Fibroblast of the aortic adventitia (primary cell): ENCODE measurements around the gene SLC25A33. TPM values are rescaled to one million over a fixed set of nuclear protein-coding genes. Genes with fewer than 3 reads are reported as not detected.
"Not testable (repeated sequence)": the region's sequence is repeated elsewhere in the genome, so short reads cannot be mapped to it uniquely, and the experiment has no call there.

ENCODE experiments used
- DNase-seq: peaks from one replicate; pipeline ENCODE4 v3.0.0-alpha.2; 2010; ENCODE audit warnings: low read depth
- H3K4me3 ChIP-seq: 2 replicates; pipeline ENCODE4 v1.5.1; 2011; ENCODE audit warnings: low read depth, mild to moderate bottlenecking, control low read depth, low read length, moderate library complexity
- CTCF ChIP-seq: IDR thresholded peaks from 2 replicates; pipeline ENCODE4 v1.5.1; 2011; ENCODE audit warnings: mild to moderate bottlenecking, low read length, control low read depth, inconsistent platforms; ENCODE audit not compliant: insufficient read depth
- total RNA-seq: library from RNA; depleted of rRNA; stranded (reverse); fragments of >200 nt; gene quantifications from 2 replicates; pipeline ENCODE4 v1.2.3, GENCODE V29; 2012; ENCODE audit warnings: low replicate concordance

The SLC25A33 gene
- total RNA-seq, 1 donor = 4.7 TPM

- DNase-seq = no peak
- TF ChIP-seq CTCF = no peak
- no peak overlapping the region for H3K4me3 ChIP-seq
These were observed 36.1 kb upstream of the SLC25A33 start for GRCh38 chr1:9503001-9503675.

- H3K4me3 ChIP-seq = no peak overlapping the region
- TF ChIP-seq CTCF = no peak
- no peak for DNase-seq
These were observed 34.1 kb upstream of the SLC25A33 start for GRCh38 chr1:9505143-9505542.

GRCh38 chr1:9506901-9507300, 32.4 kb upstream of the SLC25A33 start:
- TF ChIP-seq CTCF = no peak
- no peak for DNase-seq
- no peak overlapping the region for H3K4me3 ChIP-seq

- TF ChIP-seq CTCF = no peak
- no peak for DNase-seq
- no peak overlapping the region for H3K4me3 ChIP-seq
These were observed 29.1 kb upstream of the SLC25A33 start for GRCh38 chr1:9510130-9510529.

- not testable (repeated sequence) for H3K4me3 ChIP-seq
These were observed 23.7 kb upstream of the SLC25A33 start for GRCh38 chr1:9515550-9515949.

GRCh38 chr1:9518454-9518998, 20.7 kb upstream of the SLC25A33 start:
- no peak overlapping the region for H3K4me3 ChIP-seq
- no peak for DNase-seq
- TF ChIP-seq CTCF = no peak

More at GRCh38 chr1:9515550-9515949, 23.7 kb upstream of the SLC25A33 start:
- not testable (repeated sequence) for DNase-seq

GRCh38 chr1:9520411-9520810, 18.9 kb upstream of the SLC25A33 start:
- DNase-seq = no peak
- no peak for TF ChIP-seq CTCF
- H3K4me3 ChIP-seq = no peak overlapping the region
